Breast epithelium (tissue), 3 donors: ENCODE measurements around the gene RNF187.

Source experiments
- CTCF ChIP-seq, 3 donors: fragments of 450-650 bp; IDR thresholded peaks; one replicate each; pipeline ENCODE4 v1.5.1; 2016 to 2017; ENCODE audit warnings: antibody characterized with exemption in 3 of 3, mild to moderate bottlenecking in 3 of 3, moderate library complexity in 3 of 3
- POLR2A ChIP-seq: fragments of 450-650 bp; IDR thresholded peaks from one replicate; pipeline ENCODE4 v1.6.1; 2016; ENCODE audit warnings: antibody characterized with exemption, mild to moderate bottlenecking, moderate library complexity
- POLR2AphosphoS5 ChIP-seq, 3 donors: sonication (generic); formaldehyde crosslinking; IDR thresholded peaks; one replicate each; pipeline ENCODE4 v1.6.1; 2017; ENCODE audit warnings: antibody characterized with exemption in 3 of 3

DNA sequence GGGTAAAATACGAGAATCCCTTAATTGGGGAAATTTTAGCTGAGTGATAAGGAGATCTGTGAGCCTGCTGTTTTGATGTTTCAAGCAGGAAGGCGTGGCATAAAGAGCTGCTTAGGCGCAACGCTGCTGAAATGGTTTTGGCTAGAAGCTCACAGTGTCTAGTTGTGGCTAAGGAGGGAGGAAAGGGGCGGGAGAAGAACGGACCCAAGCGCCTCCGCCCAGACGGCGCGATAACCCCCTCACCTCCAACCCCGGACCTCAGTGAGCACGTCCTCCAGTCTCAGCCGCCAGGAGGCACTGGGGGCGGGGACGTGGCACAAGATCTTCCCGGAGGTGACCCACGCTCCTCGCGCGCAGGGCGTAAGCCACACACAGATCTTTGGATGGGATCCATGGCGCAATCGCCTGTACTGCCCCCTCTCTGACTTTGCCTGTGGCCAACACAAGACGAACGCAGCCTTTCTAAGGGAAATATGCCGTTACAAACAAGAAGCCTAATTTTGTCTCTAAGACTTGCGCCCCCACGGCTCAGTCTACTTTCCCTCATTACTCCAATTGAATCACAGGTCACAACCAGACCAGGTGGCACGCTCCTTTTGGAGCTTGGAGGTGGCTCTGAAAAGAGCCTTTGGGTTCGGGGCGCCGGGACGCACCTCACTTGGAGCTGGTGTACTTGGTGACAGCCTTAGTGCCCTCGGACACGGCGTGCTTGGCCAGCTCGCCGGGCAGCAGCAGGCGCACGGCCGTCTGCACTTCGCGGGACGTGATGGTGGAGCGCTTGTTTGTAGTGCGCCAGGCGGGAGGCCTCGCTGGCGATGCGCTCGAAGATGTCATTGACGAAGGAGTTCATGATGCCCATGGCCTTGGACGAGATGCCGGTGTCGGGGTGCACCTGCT lies 23.4 kb upstream of the RNF187 start:
- no peak for TF ChIP-seq CTCF (IDR thresholded peaks at IDR 0.05)
- no peak for TF ChIP-seq POLR2A
- no peak for TF ChIP-seq POLR2AphosphoS5 (IDR thresholded peaks at IDR 0.05)
